ACC112 (cell line): ENCODE results near the gene RTCB.
"Not testable (repeated sequence)": the region's sequence is repeated elsewhere in the genome, so short reads cannot be mapped to it uniquely, and the experiment has no call there.

Source experiments
- H2AFZ ChIP-seq: fragments of 200-600 bp; sonication (generic); one replicate; pipeline ENCODE4 v1.6.0; 2017; ENCODE audit warnings: antibody characterized with exemption, low read length; ENCODE audit not compliant: unreplicated experiment
- H3K27ac ChIP-seq: fragments of 200-600 bp; sonication (generic); 2 replicates; pipeline ENCODE4 v1.5.1; 2014; ENCODE audit warnings: low read depth, mild to moderate bottlenecking, antibody characterized with exemption, low read length, moderate library complexity
- H3K27me3 ChIP-seq: fragments of 200-600 bp; sonication (generic); 2 replicates; pipeline ENCODE4 v1.6.1; 2014; ENCODE audit warnings: mild to moderate bottlenecking, antibody characterized with exemption, low read length, moderate library complexity, mixed read lengths; ENCODE audit not compliant: insufficient read depth
- H3K36me3 ChIP-seq: fragments of 200-600 bp; sonication (generic); 2 replicates; pipeline ENCODE4 v1.6.1; 2016; ENCODE audit warnings: mild to moderate bottlenecking, antibody characterized with exemption, low read length, moderate library complexity, mixed read lengths; ENCODE audit not compliant: insufficient read depth
- H3K4me1 ChIP-seq: fragments of 200-600 bp; sonication (generic); one replicate; pipeline ENCODE4 v1.6.1; 2016; ENCODE audit warnings: low read length, mixed read lengths; ENCODE audit not compliant: insufficient read depth, unreplicated experiment, control insufficient read depth
- H3K4me3 ChIP-seq: fragments of 200-600 bp; sonication (generic); 2 replicates; pipeline ENCODE4 v1.5.1; 2014; ENCODE audit warnings: mild to moderate bottlenecking, low read depth, low read length
- H3K79me2 ChIP-seq: fragments of 200-600 bp; sonication (generic); one replicate; pipeline ENCODE4 v1.6.0; 2016; ENCODE audit warnings: low read length; ENCODE audit not compliant: control insufficient read depth, unreplicated experiment, insufficient read depth

The RTCB gene

GRCh38 chr22:32396255-32396654 lies 15.8 kb downstream of the RTCB start:
- H3K27ac ChIP-seq = no peak overlapping the region
- no peak overlapping the region for H3K4me3 ChIP-seq
- H3K4me1 ChIP-seq = no peaks in the 10 kb centered on the region
- 0 out of 2 replicates have a peak, but pooled peaks cover 8% of the 10 kb centered on the region for H3K36me3 ChIP-seq
- H2AFZ ChIP-seq = no peak overlapping the region
- H3K27me3 ChIP-seq = no peaks in the 10 kb centered on the region
- H3K79me2 ChIP-seq = no peaks in the 10 kb centered on the region

- H3K36me3 ChIP-seq = 0 out of 2 replicates have a peak, but pooled peaks cover 4% of the 10 kb centered on the region
- H3K79me2 ChIP-seq = no peaks in the 10 kb centered on the region
- H3K27me3 ChIP-seq = no peaks in the 10 kb centered on the region
- no peak overlapping the region for H2AFZ ChIP-seq
- H3K4me3 ChIP-seq = no peak overlapping the region
- H3K4me1 ChIP-seq = no peaks in the 10 kb centered on the region
- H3K27ac ChIP-seq = no peak overlapping the region
Measured at GRCh38 chr22:32395107-32395506, 16.9 kb downstream of the RTCB start.

- Histone ChIP-seq H3K27ac (no peak overlapping the region), H3K36me3 (no peaks in the 10 kb centered on the region), H2AFZ (no peak overlapping the region), H3K4me1 (no peaks in the 10 kb centered on the region), H3K27me3 (no peaks in the 10 kb centered on the region), H3K79me2 (no peaks in the 10 kb centered on the region), H3K4me3 (no peak overlapping the region)
Measured at GRCh38 chr22:32389685-32390084, 22.4 kb downstream of the RTCB start.

GRCh38 chr22:32385681-32386080 lies 26.4 kb downstream of the RTCB start:
- H3K27ac ChIP-seq = no peak overlapping the region
- H3K79me2 ChIP-seq = no peaks in the 10 kb centered on the region
- H3K27me3 ChIP-seq = no peaks in the 10 kb centered on the region
- H3K36me3 ChIP-seq = no peaks in the 10 kb centered on the region
- H3K4me3 ChIP-seq = no peak overlapping the region
- no peaks in the 10 kb centered on the region for H3K4me1 ChIP-seq
- H2AFZ ChIP-seq = no peak overlapping the region

- Histone ChIP-seq H3K4me1 (no peaks in the 10 kb centered on the region), H3K79me2 (no peaks in the 10 kb centered on the region), H3K27ac (no peak overlapping the region), H3K4me3 (no peak overlapping the region), H2AFZ (no peak overlapping the region), H3K36me3 (no peaks in the 10 kb centered on the region), H3K27me3 (no peaks in the 10 kb centered on the region)
Measured at GRCh38 chr22:32380991-32381390, 31.1 kb downstream of the RTCB start.

- H3K27ac ChIP-seq = no peak overlapping the region
- H3K79me2 ChIP-seq = no peaks in the 10 kb centered on the region
- H2AFZ ChIP-seq = no peak overlapping the region
- no peaks in the 10 kb centered on the region for H3K4me1 ChIP-seq
- H3K4me3 ChIP-seq = no peak overlapping the region
- H3K27me3 ChIP-seq = no peaks in the 10 kb centered on the region
- no peaks in the 10 kb centered on the region for H3K36me3 ChIP-seq
Measured at GRCh38 chr22:32378707-32379272, 33.3 kb downstream of the RTCB start.

GRCh38 chr22:32376681-32377080 lies 35.4 kb downstream of the RTCB start:
- no peaks in the 10 kb centered on the region for H3K36me3 ChIP-seq
- no peak overlapping the region for H3K4me3 ChIP-seq
- H3K79me2 ChIP-seq = no peaks in the 10 kb centered on the region
- no peaks in the 10 kb centered on the region for H3K4me1 ChIP-seq
- no peak overlapping the region for H2AFZ ChIP-seq
- no peak overlapping the region for H3K27ac ChIP-seq
- no peaks in the 10 kb centered on the region; the same call in 1 of the 2 replicates for H3K27me3 ChIP-seq

GRCh38 chr22:32375678-32376450 lies 36.2 kb downstream of the RTCB start:
- no peaks in the 10 kb centered on the region for H3K79me2 ChIP-seq

GRCh38 chr22:32364210-32364609 lies 47.8 kb downstream of the RTCB start:
- H3K4me1 ChIP-seq = no peaks in the 10 kb centered on the region
- H3K27me3 ChIP-seq = peaks cover 14% of the 10 kb centered on the region; the same call in 1 of the 2 replicates
- H3K27ac ChIP-seq = no peak overlapping the region
- no peak overlapping the region for H3K4me3 ChIP-seq
- H3K79me2 ChIP-seq = no peaks in the 10 kb centered on the region
- H2AFZ ChIP-seq = no peak overlapping the region
- H3K36me3 ChIP-seq = no peaks in the 10 kb centered on the region

More at GRCh38 chr22:32375678-32376450, 36.2 kb downstream of the RTCB start:
- Histone ChIP-seq H3K27me3 (no peaks in the 10 kb centered on the region; the same call in 1 of the 2 replicates), H3K36me3 (no peaks in the 10 kb centered on the region), H2AFZ (no peak overlapping the region), H3K4me1 (no peaks in the 10 kb centered on the region), H3K4me3 (no peak overlapping the region), H3K27ac (no peak overlapping the region)

GRCh38 chr22:32361257-32361656 lies 50.8 kb downstream of the RTCB start:
- H2AFZ ChIP-seq = no peak overlapping the region
- H3K79me2 ChIP-seq = no peaks in the 10 kb centered on the region
- H3K4me3 ChIP-seq = no peak overlapping the region
- H3K4me1 ChIP-seq = no peaks in the 10 kb centered on the region
- no peak overlapping the region for H3K27ac ChIP-seq
- peaks cover 14% of the 10 kb centered on the region; the same call in 1 of the 2 replicates for H3K27me3 ChIP-seq
- no peaks in the 10 kb centered on the region for H3K36me3 ChIP-seq

- not testable (repeated sequence) for H3K4me3 ChIP-seq, H3K4me1 ChIP-seq, H3K27me3 ChIP-seq, H3K27ac ChIP-seq, H3K36me3 ChIP-seq, H2AFZ ChIP-seq, H3K79me2 ChIP-seq
Measured at GRCh38 chr22:32360096-32360495, 52.0 kb downstream of the RTCB start.
